Renal cortex interstitium (tissue), 11 donors: Measurements from ENCODE around the gene GLIPR2. TPM values are rescaled to one million over a fixed set of nuclear protein-coding genes. Genes with fewer than 3 reads are reported as not detected.
"Not testable (repeated sequence)": the region's sequence is repeated elsewhere in the genome, so short reads cannot be mapped to it uniquely, and the experiment has no call there.

ENCODE experiments used
- DNase-seq, 11 donors: peaks; one replicate each; pipeline ENCODE4 v3.0.0-alpha.2; 2013; ENCODE audit warnings: low read depth in 9 of 11, low spot score in 4 of 11; ENCODE audit errors: extremely low read depth in 1 of 11
- polyA plus RNA-seq, 3 donors: library from polyadenylated mRNA; unstranded; fragments of 120-200 nt; gene quantifications; one replicate each; pipeline ENCODE4 v1.2.1, GENCODE V29; 2013; ENCODE audit not compliant: insufficient read length in 3 of 3

Gene GLIPR2
- polyA plus RNA-seq, 3 donors, result 34.2 to 43.9 (median 40.1) TPM

DNA sequence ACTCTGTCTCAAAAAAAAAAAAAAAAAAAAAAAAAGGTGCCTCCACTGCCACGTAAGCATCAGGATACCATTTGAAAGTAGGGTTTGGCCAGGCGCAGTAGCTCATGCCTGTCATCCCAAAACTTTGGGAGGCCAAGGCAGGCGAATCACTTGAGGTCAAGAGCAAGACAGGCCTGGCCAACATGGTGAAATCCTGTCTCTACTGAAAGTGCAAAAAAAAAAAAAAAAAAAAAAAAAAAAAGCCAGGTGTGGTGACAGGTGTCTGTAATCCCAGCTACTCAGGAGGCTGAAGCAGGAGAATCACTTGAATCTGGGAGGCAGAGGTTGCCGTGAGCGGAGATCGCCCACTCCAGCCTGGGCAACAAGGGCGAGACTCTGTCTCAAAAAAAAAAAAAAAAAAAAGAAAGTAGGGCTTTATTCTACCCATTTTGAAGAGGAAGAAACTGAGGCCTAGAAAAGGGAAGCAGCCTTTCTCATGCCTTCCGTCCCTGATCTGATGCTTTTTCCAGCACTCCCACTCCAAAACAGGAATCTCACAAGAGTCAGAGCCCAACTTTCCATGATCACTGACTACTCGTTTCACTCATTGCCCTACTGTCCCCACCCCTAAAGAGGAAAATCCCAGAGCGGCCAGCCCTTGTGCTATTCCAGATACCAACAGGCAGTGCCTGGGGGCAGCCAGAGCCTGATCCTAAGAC is 16.4 kb downstream of the GLIPR2 start:
- DNase-seq, result no peak

DNA sequence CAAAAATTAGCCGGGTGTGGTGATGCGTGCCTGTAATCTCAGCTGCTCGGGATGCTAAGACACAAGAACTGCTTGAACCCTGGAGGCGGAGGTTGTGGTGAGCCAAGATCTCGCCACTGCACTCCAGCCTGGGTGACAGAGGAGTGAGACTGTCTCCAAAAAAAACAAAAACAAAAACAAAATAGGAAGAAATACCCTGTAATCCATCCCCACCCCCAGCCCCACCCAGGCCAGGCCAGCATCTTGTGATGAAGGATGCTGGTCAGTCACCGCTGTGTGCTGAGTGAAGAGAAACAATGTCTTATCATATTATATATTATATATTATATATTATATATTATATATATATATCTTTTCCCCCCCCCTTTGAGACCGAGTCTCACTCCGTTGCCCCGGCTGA is 17.2 kb downstream of the GLIPR2 start:
- no peak for DNase-seq

DNA sequence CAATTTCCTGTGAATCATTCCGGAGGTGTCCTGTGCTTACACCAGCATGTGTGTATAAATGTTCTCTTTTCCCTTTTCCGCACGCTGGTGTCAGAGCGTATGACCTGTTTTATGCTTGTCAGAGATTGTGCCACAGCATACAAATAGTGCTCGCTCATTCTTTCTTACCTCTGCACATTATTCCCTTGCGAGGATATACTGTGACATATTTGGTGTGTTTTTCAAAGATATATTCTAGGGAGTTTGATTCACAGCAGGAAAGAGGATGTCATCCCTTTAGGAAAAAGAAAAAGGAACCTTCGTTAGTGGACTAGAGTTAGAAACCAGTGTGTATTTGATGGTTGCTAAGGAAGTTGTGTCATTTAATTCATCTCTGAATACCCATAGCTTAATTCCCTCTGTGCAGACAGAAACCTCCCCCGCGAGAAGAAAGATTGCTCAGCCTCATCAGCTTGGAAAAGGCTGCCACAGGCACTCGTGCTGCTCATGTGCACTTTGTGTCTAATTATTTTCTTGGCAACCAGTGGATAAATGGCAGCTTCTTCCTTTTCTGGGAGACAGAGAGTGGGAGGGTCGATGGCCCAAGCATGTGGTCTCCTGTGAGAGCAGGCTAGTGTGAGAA is 17.9 kb downstream of the GLIPR2 start:
- DNase-seq, result peak in 7 of 11 donors; percentile 68 to 90 (median 84)

DNA sequence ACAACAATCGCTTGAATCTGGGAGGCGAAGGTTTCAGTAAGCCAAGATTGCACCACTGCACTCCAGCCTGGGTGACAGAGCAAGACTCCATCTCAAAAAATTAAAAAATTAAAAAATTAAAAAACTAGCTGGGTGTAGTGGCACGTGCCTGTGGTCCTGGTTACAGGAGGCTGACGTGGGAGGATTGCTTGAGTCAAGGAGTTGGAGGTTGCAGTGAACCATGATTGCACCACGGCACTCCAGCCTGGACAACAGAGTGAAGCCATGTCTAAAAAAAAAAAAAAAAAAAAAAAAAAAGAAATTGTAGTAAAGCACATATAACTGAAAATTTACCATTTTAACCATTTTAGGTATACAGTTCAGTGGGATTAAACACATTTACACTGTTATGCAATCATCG is 19.6 kb downstream of the GLIPR2 start:
- no peak for DNase-seq

DNA sequence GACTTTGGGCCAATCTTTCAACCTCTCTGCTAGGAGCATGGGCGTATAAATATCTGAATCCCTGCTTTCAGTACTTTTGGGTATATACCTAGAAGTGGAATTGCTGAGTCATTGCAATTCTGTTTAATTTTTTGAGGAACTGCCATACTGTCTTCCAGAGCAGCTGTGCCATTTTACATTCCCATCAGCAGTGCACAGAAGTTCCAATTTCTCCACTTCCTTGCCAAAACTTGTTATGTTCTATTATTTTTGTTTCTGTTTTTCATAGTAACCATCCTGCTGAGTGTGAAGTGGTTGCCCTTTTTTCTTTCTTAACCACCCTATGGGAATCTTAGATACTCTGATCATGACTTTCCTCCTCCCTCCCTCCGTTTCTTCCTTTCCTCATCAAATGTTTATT is 21.6 kb downstream of the GLIPR2 start:
- DNase-seq, result no peak

DNA sequence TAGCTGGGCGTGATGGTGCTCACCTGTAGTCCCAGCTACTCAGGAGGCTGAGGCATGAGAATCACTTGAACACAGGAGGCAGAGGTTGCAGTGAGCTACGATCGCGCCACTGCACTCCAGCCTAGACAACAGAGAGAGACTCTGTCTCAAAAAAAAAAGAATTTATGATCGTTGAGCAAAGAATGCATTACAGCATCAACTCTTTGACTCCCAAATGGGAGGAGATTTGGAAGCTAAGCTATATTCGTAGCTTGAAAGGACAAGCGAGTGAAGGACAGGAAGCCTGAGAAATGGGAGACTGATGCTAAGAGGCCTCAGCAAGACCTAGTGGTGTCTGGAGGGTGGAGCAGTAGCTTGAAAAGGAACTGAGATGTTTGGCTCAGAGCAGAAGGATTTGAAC is 22.4 kb downstream of the GLIPR2 start:
- no peak for DNase-seq

DNA sequence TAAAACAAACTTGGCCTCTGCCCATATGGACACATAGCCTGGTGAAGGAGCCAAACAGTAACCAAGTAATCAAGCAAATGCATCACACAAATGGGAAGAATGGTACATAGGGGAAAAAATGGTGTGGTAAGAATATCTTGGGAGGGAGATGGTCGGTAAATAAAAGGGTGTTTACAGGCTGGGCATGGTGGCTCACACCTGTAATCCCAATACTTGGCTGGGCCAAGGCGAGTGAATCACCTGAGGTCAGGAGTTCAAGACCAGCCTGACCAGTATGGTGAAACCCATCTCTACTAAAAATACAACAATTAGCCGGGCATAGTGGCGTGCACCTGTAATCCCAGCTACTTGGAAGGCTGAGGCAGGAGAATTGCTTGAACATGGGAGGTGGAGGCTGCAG is 23.0 kb downstream of the GLIPR2 start:
- not testable (repeated sequence) for DNase-seq

DNA sequence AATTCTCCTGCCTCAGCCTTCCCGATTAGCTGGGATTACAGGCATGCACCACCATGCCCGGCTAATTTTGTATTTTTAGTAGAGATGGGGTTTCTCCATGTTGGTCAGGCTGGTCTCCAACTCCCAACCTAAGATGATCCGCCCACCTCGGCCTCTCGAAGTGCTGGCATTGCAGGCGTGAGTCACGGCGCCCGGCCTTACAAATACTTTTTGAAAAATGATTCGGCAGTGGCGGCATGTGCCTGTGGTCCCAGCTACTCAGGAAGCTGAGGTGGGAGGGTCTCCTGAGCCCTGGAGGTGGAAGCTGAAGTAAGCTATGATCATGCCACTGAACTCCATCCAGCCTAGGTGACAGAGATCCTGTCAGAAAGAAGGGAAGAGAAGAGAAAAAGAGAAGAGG is 23.6 kb downstream of the GLIPR2 start:
- DNase-seq, result not testable (repeated sequence)

DNA sequence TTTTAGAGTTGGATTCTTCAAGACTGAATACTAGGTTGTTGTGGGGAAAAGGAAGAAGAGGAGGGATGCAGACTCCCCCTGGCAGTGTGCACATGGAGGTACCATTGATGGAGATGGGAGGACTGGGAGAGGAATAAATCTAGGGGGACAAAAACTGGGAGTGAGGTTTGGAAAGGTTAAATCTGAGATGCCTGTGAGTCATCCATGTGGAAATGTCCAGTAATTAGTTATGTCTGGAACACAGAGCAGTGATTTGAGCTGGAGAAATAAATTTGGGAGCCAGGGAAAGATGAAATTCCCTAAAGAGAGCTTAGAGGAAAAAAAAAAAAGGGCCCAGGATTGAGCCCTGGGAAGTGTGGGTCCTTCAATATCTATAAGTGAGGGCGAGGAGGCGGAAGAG is 24.7 kb downstream of the GLIPR2 start:
- no peak for DNase-seq

DNA sequence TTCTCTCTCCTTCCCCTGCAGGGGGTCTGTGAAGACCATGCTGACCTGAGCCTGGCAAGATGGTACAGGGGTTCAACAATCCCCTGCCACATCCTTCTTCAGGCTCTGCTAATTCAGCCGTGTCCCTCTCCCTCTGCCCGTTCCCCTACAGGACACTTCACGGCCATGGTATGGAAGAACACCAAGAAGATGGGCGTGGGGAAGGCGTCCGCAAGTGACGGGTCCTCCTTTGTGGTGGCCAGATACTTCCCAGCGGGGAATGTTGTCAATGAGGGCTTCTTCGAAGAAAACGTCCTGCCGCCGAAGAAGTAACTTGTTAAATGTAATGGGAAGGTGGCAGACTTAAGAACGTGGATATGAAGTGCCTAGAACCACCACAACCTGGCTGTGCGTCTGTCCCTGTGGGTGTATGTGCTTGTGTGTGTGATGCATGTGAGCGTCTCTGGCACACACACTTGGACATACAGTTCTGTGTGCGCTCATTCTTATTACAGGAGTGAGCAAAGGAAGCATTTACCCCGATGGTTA is 25.7 kb downstream of the GLIPR2 start:
- no peak for DNase-seq

DNA sequence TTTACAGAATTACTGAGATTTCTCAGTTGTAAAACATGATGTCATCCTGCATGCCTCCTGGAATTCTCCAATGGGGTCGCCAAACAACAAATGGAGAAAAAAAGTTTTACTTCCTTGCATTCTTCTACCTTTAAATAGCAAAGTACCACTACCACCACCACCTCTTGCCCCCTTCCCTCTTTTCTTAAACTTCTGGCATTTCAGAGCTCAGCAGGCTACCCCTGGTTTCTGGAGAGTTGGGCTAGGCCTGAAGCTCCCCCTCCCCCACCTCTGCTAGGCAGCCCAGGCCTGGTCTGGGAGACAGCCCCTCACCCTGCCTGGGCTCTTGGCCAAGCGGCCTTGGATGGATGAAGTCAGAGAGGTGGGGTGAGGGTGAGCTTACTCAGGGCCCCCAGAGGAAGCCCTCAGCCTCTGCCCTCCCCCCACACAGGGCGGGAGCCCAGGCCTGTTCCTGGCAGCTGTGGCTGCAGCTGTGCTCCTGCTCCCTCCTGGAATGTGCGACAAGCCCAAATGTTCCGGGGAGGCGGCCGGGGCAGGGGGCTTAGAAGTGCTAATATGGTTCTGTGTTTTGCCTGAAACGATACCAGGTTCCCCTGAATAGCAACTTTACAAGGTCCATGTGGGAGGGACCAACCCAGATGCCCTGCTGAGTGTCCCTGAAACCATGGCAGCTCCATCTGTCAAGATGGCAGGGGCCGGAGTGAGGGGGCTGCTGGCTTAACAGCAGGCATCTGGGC is 26.7 kb downstream of the GLIPR2 start:
- peak in 10 of 11 donors; percentile 75 to 90 (median 85) for DNase-seq

DNA sequence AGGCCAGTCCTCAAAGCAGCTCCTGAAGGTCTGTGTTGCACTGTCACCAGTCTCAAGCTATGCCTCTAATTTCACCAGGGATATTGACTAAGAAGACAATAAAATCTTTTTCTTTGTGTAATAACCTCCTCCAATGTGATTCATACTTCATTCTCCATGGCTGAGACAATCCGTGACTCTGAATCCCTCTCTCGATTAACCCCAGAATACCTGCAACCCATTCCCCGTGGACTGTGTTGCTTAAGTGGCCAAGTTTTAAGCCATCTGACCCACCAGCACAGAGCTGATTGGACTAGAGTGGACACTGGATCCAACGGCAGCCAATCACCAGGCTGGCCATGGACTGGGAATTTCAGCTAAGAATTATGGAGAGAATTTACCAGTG is 27.2 kb downstream of the GLIPR2 start:
- no peak for DNase-seq

DNA sequence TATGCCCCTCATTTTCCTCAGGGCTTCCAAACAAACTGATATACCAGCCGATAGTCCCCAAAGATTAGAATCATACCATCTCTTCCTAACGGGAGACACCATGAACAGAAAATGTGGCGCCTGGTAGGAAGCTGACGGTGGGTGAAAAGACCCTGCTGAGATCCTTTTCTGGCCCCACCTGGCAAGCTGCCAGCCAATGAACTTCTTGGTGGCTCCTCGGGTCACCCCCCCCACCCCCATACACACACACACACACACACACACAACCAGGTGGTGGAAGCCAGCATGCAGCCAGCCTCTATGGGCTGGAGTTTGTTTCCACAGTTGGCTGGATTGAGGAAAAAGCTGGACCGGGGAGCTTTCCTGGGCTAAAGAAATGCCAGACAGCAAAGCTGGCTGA is 27.8 kb downstream of the GLIPR2 start:
- DNase-seq, result no peak

DNA sequence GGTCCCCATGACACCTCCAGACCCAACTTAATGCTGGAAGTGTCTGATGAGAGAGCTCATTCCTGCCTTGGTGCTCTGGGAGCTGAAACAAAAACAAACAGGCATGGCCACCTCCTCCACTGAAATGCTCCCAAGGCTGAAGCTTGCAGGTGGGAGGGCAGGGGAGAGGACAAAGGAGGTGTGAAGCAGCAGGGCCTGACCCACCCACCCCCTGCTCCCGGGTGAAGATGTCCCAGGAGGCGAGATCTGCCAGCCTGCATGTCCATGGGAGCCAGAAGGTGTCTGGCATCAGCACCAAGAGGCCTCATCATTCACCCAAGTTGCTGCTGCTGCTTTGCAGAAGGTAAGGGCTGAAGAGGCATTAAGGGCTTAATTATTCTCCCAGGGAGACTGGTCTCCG is 28.5 kb downstream of the GLIPR2 start:
- no peak for DNase-seq

DNA sequence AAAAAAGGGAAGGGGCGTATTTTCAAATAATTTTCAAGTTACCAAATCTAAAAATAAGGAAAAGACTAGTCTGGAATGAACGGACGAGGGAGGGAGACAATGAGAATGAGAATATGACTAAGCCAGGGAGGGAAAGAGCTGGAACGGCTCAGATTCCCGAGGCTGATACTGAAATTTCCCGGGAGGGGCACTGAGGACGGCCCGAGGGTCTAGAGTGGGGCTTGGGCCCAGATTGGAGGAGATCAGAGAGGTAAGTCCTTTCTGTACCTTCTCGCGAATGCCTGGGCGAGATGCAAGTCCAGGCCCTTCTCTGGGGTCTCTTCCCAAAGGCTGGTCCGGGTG is 29.3 kb downstream of the GLIPR2 start:
- DNase-seq, result no peak

DNA sequence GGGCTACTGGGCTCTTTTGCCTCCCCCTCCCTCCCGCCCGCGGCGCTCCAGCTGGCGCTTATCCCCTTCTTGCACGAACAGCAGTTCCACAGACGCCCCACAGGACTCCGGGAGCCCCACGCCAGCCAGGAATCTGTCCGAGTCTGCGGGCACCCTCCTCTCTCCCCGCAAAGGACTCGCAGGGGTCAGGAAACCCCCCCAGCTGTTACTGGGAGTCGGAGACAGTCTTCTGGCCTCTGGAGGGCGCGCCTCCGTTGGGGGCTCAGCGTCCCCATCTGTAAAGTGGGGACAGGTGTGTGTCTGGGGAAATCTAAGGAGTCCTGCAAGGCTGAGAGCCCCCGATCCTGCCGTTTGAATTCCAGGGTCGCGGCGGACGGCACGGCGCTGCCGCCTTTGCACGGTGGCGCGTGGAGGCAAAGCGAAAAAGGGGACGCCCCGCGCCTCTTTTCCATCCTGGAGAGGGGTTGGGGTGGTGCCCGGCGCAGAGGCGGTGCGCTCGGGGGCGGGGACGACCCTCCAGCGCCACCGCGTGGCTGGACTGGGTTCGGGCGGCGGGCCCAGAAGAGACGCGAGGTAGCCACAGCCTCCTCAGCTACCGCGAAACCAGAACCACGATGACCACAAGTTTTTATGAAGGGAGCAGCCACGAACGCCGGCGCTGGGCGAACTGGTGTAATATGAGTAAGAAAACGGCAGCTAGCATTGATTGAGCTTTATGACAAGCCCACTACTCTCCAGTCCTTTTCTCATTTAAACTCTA is 29.8 kb downstream of the GLIPR2 start:
- DNase-seq, result peak in 5 of 11 donors; percentile 48 to 72 (median 57)

DNA sequence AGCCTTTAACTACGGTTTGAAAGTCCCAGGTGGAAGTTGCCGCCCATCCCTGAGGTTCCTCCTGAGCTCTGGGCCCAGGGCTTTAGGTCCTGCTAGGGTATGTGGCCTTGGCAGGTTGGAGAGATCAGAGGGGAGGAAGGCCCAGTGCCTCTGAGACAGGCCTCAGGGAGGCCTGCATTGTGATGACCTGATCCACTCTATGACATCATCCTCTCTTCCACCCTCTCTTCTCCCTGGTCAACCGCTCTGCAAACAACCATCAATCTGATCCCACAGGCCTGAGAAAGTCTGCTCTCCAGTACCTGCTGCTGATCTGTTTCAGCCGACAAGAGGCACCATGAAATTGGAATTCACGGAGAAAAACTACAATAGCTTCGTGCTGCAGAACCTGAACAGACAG is 32.6 kb downstream of the GLIPR2 start, which contains the start of gene CCIN:
TSS of gene CCIN (plus strand) at position 223 of the 400 bp plus-strand sequence. CDS start at position 338, 115 bp downstream.
- no peak for DNase-seq

DNA sequence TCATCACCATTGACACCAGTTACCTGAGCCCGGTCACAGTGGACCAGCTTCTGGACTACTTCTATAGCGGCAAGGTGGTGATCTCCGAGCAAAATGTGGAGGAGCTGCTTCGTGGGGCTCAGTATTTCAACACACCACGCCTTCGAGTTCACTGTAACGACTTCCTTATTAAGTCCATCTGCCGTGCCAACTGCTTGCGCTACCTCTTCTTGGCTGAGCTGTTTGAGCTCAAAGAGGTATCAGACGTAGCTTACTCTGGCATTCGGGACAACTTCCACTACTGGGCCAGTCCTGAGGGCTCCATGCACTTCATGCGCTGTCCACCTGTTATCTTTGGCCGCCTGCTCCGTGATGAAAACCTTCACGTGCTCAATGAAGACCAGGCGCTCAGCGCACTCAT is 33.2 kb downstream of the GLIPR2 start:
- no peak for DNase-seq

DNA sequence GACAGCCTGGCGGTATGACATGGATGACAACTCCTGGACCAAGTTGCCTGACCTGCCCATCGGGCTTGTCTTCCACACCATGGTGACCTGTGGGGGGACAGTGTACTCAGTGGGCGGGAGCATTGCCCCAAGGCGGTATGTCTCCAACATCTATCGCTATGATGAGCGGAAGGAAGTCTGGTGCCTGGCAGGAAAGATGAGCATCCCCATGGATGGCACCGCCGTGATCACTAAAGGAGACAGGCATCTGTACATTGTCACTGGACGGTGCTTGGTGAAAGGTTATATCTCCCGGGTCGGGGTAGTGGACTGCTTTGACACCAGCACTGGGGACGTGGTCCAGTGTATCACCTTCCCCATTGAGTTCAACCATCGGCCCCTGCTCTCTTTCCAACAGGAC is 34.0 kb downstream of the GLIPR2 start:
- DNase-seq, result no peak
